Endothelial cell of umbilical vein (primary cell): Measurements from ENCODE around the gene TTLL5. TPM values are rescaled to one million over a fixed set of nuclear protein-coding genes. Genes with fewer than 3 reads are reported as not detected.

Experiments
- BruUV-seq: library from RNA; stranded (reverse); fragments of 400-500 nt; replicated peaks from 2 replicates; lab custom pipeline; 2021; lab: Mats Ljungman, UMichigan
- CTCF ChIA-PET: fragments of 300-600, 350-600 bp; sonication (Branson Sonifier 250); formaldehyde crosslinking; loops from one replicate; lab custom pipeline; 2021; ENCODE audit warnings: antibody characterized with exemption, inconsistent platforms; lab: Charles Lee
- POLR2A ChIA-PET: fragments of 300-600, 350-600 bp; sonication (Branson Sonifier 250); formaldehyde crosslinking; loops from one replicate; lab custom pipeline; 2021; ENCODE audit warnings: antibody characterized with exemption, inconsistent platforms; lab: Charles Lee
- DNase-seq: peaks from one replicate; pipeline ENCODE4 v3.0.0-alpha.2; 2011; ENCODE audit warnings: low read depth, low spot score
- FAIRE-seq: peaks from 2 replicates; lab custom pipeline; 2011; peaks lifted over from hg19 to GRCh38; lab: Jason Lieb, UNC
- H2AFZ ChIP-seq: 2 replicates; pipeline ENCODE4 v1.6.0; 2012; ENCODE audit warnings: low read depth, low read length, control low read depth, inconsistent platforms
- H3K27ac ChIP-seq: 2 replicates; pipeline ENCODE4 v1.5.1; 2011; ENCODE audit warnings: low read depth, mild to moderate bottlenecking, control low read depth, low read length, moderate library complexity; ENCODE audit not compliant: insufficient read depth
- H3K27me3 ChIP-seq, 2 experiments: 2 replicates each; pipeline versions ENCODE4 v1.6.0 to v1.6.1; 2011; ENCODE audit warnings: low read length in 2 of 2, mixed read lengths in 1 of 2; ENCODE audit not compliant: control insufficient read depth in 2 of 2, insufficient read depth in 2 of 2
- H3K36me3 ChIP-seq, 2 experiments: 2 replicates in 1 of 2; 3 replicates in 1 of 2; pipeline ENCODE4 v1.5.1; 2011; ENCODE audit warnings: low read length in 2 of 2, mild to moderate bottlenecking in 1 of 2, moderate library complexity in 1 of 2; ENCODE audit not compliant: control insufficient read depth in 2 of 2, insufficient read depth in 2 of 2; ENCODE audit errors: extremely low read depth in 1 of 2
- H3K4me1 ChIP-seq: 3 replicates; pipeline ENCODE4 v1.5.1; 2011; ENCODE audit warnings: mild to moderate bottlenecking, low read length; ENCODE audit not compliant: control insufficient read depth, insufficient read depth; ENCODE audit errors: extremely low read depth
- H3K4me2 ChIP-seq: 2 replicates; pipeline ENCODE4 v1.6.1; 2011; ENCODE audit warnings: low read length, control low read depth, mixed read lengths; ENCODE audit not compliant: insufficient read depth
- H3K4me3 ChIP-seq, 3 experiments: fragments of 200-600 bp in 1 of 3; sonication (generic), shearing (Covaris generic) in 1 of 3; replicated peaks in 1 of 3; 2 replicates each; pipeline ENCODE4 v1.5.1; 2011 to 2016; ENCODE audit warnings: control low read depth in 3 of 3, low read length in 3 of 3, mild to moderate bottlenecking in 2 of 3, inconsistent platforms in 1 of 3, low read depth in 1 of 3, moderate library complexity in 1 of 3; ENCODE audit not compliant: insufficient read depth in 1 of 3
- H3K79me2 ChIP-seq: 2 replicates; pipeline ENCODE4 v1.6.0; 2012; ENCODE audit warnings: low read length, inconsistent platforms; ENCODE audit not compliant: control insufficient read depth, insufficient read depth
- H3K9ac ChIP-seq: replicated peaks from 2 replicates; pipeline ENCODE3; 2011; ENCODE audit warnings: low read length, control low read depth; ENCODE audit not compliant: insufficient read depth; ENCODE audit errors: extremely low read depth
- H3K9me1 ChIP-seq: replicated peaks from 3 replicates; pipeline ENCODE4 v1.6.0; 2011; ENCODE audit warnings: mild to moderate bottlenecking, low read length; ENCODE audit not compliant: control insufficient read depth, insufficient read depth; ENCODE audit errors: extremely low read depth
- H3K9me3 ChIP-seq: replicated peaks from 2 replicates; pipeline ENCODE4 v1.5.1; 2012; ENCODE audit warnings: low read length, inconsistent platforms; ENCODE audit not compliant: control insufficient read depth, insufficient read depth
- H4K20me1 ChIP-seq: replicated peaks from 2 replicates; pipeline ENCODE3; 2011; ENCODE audit warnings: mild to moderate bottlenecking, low read length; ENCODE audit not compliant: control insufficient read depth, insufficient read depth; ENCODE audit errors: extremely low read depth
- EZH2 ChIP-seq: IDR thresholded peaks from 2 replicates; pipeline ENCODE4 v1.6.1; 2012; ENCODE audit warnings: borderline replicate concordance, low read depth, mild to moderate bottlenecking, moderate library complexity, low read length, inconsistent platforms; ENCODE audit not compliant: severe bottlenecking
- FOS ChIP-seq: IDR thresholded peaks from 2 replicates; pipeline ENCODE4 v1.6.1; 2011; ENCODE audit warnings: mild to moderate bottlenecking, low read length, moderate library complexity, borderline replicate concordance; ENCODE audit not compliant: insufficient read depth
- GATA2 ChIP-seq: IDR thresholded peaks from 2 replicates; pipeline ENCODE4 v1.7.0; 2011; ENCODE audit warnings: low read depth, mild to moderate bottlenecking, moderate library complexity, mixed read lengths, low read length; ENCODE audit not compliant: insufficient read length, insufficient read depth
- JUN ChIP-seq: IDR thresholded peaks from 2 replicates; pipeline ENCODE4 v1.6.1; 2011; ENCODE audit warnings: borderline replicate concordance, low read depth; ENCODE audit not compliant: insufficient read length, insufficient read depth
- MYC ChIP-seq: IDR thresholded peaks from one replicate; pipeline ENCODE4 v1.6.1; 2011; ENCODE audit warnings: mild to moderate bottlenecking, low read depth, low read length
- POLR2A ChIP-seq: IDR thresholded peaks from 2 replicates; pipeline ENCODE4 v1.6.1; 2012; ENCODE audit warnings: low read depth, mild to moderate bottlenecking, control low read depth, low read length
- POLR2AphosphoS5 ChIP-seq: IDR thresholded peaks from 2 replicates; pipeline ENCODE4 v1.6.1; 2012; ENCODE audit warnings: low read depth, mild to moderate bottlenecking, control low read depth, low read length, moderate library complexity; ENCODE audit not compliant: insufficient read depth
- dilution Hi-C: fragments of 300-500 bp; cut with MboI; formaldehyde crosslinking; loops from one replicate; pipeline ENCODE4 v1.15.0; 2019; ENCODE audit warnings: low sequenced_read_pairs; ENCODE audit not compliant: extremely low pct_ligation_motif_present
- intact Hi-C: fragments of 100-400 bp; cut with micrococcal nuclease; formaldehyde crosslinking; loops from one replicate; pipeline ENCODE4 v1.10.0; 2022
- polyA plus RNA-seq, 4 experiments: library from polyadenylated mRNA; depleted of rRNA in 3 of 4; stranded (reverse) in 3 of 4; unstranded in 1 of 4; fragments of >200 nt; gene quantifications; 2 replicates each; pipeline versions ENCODE4 v1.2.1 to v1.2.3, GENCODE V29; 2011 to 2012; ENCODE audit warnings: missing spikeins in 1 of 4
- total RNA-seq: library from RNA; stranded (reverse); gene quantifications from 2 replicates; pipeline ENCODE4 v1.2.3, GENCODE V29; 2021
- TF ChIP-seq, protein P1 (sequence below): IDR thresholded peaks from 2 replicates; pipeline ENCODE4 v1.6.1; 2011; ENCODE audit not compliant: insufficient read depth, insufficient read length
- TF ChIP-seq, protein P2 (sequence below), 2 donors: IDR thresholded peaks; 1 replicate in 1 of 2; 2 replicates in 1 of 2; pipeline ENCODE4 v1.5.1; 2011; ENCODE audit warnings: low read length in 2 of 2, mild to moderate bottlenecking in 2 of 2, moderate library complexity in 2 of 2, control low read depth in 1 of 2, inconsistent platforms in 1 of 2, low read depth in 1 of 2; ENCODE audit not compliant: insufficient read depth in 1 of 2; ENCODE audit errors: extremely low read depth in 1 of 2

TTLL5 gene
- total and polyA plus RNA-seq, 2 donors (not counting 3 experiments of a cell fraction or from before 2014, with no cell fraction given), result 33.2 to 93.6 TPM

DNA sequence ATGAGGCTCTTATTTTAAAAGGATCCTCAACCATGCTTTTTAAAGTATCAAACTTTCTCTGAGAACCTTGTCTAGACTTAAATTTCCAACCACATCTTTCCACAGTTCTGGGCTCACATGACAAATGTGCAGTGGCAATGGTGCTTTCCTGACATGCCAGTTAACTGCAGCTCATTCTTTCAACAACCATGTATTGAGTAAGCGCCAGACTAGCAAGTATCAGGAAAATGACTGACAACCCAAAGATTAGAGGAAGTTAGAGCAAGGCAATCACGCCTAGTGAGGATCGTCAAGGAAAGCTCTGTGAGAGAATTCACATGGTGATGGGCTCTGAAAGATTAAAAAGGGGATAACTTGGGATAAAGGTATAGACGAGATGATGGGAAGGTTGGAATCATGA lies 46.9 kb upstream of the TTLL5 start:
- intact Hi-C loops, result no loop called here
- no TSS peak for BruUV-seq
- no peak overlapping the region for H3K4me2 ChIP-seq
- FAIRE-seq, result no peak
- no peak for TF ChIP-seq POLR2A
- TF ChIP-seq, protein P1, sequence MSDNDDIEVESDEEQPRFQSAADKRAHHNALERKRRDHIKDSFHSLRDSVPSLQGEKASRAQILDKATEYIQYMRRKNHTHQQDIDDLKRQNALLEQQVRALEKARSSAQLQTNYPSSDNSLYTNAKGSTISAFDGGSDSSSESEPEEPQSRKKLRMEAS, result no peak
- TF ChIP-seq FOS, result no peak
- no peak for TF ChIP-seq POLR2AphosphoS5
- TF ChIP-seq GATA2, result no peak
- no peak for TF ChIP-seq EZH2
- TF ChIP-seq, protein P2, sequence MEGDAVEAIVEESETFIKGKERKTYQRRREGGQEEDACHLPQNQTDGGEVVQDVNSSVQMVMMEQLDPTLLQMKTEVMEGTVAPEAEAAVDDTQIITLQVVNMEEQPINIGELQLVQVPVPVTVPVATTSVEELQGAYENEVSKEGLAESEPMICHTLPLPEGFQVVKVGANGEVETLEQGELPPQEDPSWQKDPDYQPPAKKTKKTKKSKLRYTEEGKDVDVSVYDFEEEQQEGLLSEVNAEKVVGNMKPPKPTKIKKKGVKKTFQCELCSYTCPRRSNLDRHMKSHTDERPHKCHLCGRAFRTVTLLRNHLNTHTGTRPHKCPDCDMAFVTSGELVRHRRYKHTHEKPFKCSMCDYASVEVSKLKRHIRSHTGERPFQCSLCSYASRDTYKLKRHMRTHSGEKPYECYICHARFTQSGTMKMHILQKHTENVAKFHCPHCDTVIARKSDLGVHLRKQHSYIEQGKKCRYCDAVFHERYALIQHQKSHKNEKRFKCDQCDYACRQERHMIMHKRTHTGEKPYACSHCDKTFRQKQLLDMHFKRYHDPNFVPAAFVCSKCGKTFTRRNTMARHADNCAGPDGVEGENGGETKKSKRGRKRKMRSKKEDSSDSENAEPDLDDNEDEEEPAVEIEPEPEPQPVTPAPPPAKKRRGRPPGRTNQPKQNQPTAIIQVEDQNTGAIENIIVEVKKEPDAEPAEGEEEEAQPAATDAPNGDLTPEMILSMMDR (IDR thresholded peaks at IDR 0.05; ENCODE audit: extremely low read depth in 1 of 2, insufficient read depth in 1 of 2, low read depth in 1 of 2, low read length in 2 of 2), result no peak
- no peak for TF ChIP-seq MYC
- no peak for TF ChIP-seq JUN
- DNase-seq, result no peak
- H3K79me2 ChIP-seq, result no peaks in the 10 kb centered on the region
- H3K9ac ChIP-seq, result no peak overlapping the region
- no peaks in the 10 kb centered on the region for H3K36me3 ChIP-seq
- no peak overlapping the region for H3K4me3 ChIP-seq
- no peaks in the 10 kb centered on the region for H3K9me3 ChIP-seq
- H2AFZ ChIP-seq, result no peak overlapping the region
- H4K20me1 ChIP-seq, result no peaks in the 10 kb centered on the region
- H3K27ac ChIP-seq, result no peak overlapping the region
- POLR2A ChIA-PET, result no interaction called here
- dilution Hi-C loops, result no loop called here
- H3K9me1 ChIP-seq, result no peaks in the 10 kb centered on the region
- no peaks in the 10 kb centered on the region for H3K4me1 ChIP-seq
- H3K27me3 ChIP-seq, result peaks cover 15 to 20% of the 10 kb centered on the region in 2 experiments
- CTCF ChIA-PET, result no interaction called here
